DMS79 (cell line): Measurements from ENCODE around the gene KRT15.
A peak's percentile ranks its signal among the peaks of the same experiment; 100 is the strongest.

Experiments used
- DNase-seq: peaks from one replicate; lab custom pipeline; 2025; lab: John Stamatoyannopoulos, UW

The KRT15 gene

DNA sequence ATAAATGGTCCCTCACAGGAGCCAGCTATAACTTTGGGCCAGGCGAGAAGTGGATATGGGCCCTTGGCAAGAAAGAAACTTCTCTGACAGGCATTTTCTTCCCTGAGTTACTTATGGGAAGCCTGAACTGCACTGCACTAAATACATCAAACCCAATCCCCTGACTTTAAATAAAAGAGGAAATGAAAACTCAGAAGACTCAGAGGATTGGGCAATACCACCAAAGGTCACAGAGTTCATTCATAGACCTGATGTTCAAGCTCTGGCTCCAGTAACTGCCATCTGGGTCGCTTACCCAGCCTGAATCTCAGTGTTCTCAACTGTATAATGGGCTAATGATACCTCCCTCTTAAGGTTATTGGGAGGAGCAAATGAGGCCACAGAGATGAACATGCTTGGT lies 38.6 kb downstream of the KRT15 start:
- no peak for DNase-seq

DNA sequence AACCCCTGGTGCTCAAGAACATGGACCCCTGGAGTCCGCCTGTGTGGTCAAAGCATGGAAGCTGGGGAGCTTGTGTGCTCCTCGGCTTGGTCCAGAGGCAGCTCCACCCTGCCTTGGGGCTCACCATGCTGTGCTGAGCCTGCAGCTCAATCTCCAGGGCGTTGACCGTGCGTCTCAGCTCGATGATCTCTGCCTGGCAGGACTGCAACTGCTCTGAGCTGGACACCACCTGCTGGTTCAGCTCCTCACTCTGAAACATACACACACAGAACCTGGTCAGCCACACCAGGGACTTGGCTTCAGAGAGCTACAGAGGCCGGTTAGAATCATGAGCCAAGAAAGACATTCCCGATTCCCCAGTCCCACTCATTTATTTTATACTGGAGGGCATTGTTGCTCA lies 40.5 kb downstream of the KRT15 start:
- DNase-seq: no peak

DNA sequence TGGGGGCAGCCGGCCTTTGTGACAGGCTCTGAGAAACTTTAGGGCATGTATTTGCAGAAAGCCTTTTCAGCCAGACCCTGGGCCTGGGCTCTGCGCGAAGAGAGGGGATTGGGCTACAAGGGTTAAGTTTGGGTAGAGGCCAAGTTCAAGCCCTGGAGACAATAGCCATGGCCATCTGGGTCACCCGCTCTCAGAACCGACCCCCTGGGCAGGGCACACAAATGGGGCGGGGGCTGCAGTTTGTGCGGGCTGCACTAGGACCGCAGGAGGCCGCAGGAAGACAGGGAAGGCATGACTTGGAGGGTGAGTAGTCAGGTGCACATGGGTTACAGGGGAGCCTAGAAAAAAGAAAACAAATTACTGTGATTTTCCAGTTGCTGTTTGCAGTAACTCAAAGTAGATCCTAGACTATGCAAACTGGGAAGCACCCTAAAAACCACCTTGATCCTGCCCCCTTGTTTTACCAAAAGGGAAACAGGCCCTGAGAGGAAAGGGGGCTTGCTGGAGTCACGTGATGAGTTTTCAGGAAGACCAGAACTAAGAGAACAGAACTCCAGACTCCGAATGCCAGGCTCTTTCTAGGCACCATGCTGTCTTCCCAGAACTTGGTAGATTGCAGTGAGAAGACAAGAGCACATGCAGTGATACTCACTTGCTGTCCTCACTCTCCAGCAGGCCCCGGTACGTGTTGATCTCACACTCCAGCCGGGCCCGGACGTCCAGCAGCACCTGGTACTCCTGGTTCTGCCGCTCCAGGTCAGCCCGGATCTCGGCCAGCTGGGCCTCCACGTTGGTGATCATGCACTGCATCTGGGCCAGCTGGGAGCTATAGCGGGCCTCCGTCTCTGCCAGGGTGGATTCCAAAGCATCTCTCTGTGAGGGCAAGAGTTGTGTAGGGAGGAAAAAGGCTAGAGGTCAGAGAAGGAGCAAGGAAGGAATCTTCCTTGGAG lies 41.5 kb downstream of the KRT15 start:
- DNase-seq: no peak

DNA sequence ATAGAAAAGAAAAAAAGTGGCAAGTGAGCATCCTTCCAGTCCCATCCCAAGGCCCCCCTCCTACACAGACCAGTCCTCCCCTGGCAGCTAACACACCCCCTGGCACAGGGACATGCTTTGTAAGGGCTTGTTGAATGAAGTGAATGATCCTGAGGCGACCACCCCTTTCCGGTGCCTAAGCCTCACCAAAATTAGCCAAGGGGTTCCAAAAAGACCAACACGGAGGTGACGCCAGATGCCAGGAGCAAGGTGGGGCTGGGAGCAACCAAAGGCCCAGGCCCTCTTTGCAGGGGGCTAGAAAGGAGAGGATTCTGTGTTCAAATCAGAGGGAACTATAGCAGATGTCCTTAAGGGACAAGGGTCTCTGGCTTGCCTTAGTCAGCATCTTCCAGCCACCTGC lies 43.3 kb downstream of the KRT15 start:
- DNase-seq: no peak

GRCh38 chr17:41474863-41475262 lies 43.8 kb downstream of the KRT15 start:
- DNase-seq: no peak

DNA sequence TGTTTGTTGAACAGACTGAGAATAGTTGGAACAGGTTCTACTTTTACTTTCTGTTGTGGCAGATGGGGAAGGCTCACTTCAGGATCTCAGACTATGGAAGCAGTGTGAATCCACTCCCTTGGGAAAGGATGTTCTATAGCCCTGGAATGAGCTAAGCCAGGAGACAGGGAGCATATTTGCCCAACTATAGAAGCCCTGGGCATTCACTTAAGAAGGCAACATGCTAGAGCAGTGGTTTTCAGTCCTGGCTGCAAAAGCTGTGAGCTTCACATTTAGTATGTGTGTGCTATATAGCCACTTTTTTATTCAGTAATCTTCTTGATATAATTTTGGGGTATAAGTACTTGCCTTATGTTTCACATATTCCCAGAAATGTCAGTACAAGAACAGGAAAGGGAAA lies 50.3 kb downstream of the KRT15 start:
- no peak for DNase-seq

- DNase-seq: no peak
Measured at GRCh38 chr17:41467561-41467960, 51.1 kb downstream of the KRT15 start.

DNA sequence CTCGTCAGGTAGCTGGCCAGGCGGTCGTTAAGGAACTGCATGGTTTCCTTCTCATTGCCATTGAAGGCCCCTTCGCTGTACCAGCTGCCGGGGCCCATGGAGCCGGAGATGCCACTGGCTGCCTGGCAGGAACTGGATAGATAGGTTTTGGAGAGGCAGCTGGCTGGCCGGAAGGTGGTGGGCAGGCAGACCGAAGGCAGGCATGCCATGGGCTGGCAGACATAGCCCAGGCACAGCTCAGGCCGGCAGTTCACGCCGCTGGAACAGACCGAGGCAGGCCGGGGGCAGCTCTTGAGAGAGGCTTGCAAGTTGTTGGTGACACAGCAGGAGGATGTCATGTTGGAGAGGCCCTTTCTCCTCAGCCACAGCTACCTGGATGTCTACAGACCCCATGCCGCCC lies 51.7 kb downstream of the KRT15 start, which contains the start of gene KRT32:
KRT32 (minus strand) TSS at position 399 of the 400 bp plus-strand sequence; CDS start at position 338, 61 bp downstream.
- no peak for DNase-seq

DNA sequence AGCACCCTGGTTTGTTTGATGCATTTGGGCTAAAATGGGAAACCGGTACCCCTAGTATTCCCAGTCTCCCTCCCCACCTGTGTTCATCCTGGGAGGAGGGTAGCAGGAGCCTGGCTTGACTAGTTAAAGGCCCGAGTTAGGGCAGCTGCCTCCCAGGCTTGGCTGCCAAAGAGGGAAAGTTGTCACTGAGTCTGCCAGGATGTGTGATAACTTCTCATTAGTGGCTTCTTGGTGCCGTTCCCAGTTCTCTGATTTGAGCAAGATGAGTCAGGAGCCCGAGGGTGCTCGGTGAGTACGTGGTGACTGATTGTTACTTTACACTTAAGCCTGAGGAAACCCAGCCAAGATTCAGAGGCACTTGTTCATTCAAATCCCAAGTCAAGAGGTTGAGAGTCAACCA lies 54.0 kb downstream of the KRT15 start:
- DNase-seq: peak; percentile 97

DNA sequence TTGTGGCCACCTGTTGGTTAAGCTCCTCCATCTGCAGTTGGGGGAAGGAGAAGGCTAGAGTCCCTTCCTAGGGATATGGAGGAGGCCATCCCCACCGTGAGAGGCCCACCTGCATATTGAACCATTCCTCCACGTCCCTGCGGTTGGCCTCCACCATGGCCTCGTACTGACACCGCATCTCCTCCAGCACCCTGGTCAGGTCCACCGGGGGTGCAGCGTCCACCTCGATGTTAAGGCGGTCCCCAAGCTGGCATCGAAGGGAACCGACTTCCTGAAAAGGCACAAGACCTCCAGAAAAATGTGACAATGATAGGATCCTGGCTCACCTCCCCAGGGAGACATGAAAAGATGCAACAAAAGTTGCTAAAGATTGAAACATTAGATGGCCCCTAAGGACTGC lies 54.5 kb downstream of the KRT15 start:
- DNase-seq: no peak

- no peak for DNase-seq
Measured at GRCh38 chr17:41463746-41464145, 54.9 kb downstream of the KRT15 start.
